COLO668 (cell line): Measurements from ENCODE around the gene RAD51B.

Experiments used
- DNase-seq: peaks from one replicate; lab custom pipeline; 2025; ENCODE audit not compliant: unreplicated experiment; lab: John Stamatoyannopoulos, UW

RAD51B gene

DNA sequence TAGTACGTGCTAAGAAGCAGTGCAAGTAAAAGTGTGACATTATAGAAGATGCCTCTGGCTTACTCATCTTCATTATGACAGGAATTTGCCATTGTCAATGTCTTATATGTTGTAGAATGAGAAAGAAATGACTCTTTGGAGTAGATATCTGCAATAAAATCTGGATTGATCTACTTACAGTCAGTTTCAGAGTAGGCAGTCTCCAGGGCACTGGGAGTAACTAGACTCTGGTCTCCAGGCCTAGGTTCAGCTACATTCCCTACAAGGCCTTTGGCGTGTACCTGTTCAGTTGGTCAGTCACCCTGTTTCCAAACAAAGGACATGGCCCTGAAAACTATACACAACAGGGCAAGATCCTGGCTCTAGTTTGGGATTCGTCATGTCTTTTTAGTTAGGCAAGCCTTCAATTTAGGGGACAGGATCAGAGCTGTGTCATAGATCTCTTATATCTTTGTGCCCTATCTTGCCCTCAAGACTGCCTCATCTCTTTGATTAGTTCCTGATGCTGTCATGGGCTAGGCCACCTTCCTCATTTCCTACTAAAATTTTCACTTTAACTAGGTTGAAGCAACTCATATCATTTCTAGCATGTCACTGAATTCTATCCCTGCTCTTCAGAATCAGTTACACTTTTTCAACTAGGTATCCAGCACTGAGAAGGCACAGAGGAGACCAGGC is 410.0 kb downstream of the RAD51B start:
- no peak for DNase-seq

- DNase-seq = no peak
These were observed 410.8 kb downstream of the RAD51B start for GRCh38 chr14:68230202-68230949.

- no peak for DNase-seq
These were observed 411.6 kb downstream of the RAD51B start for GRCh38 chr14:68230950-68231717.

DNA sequence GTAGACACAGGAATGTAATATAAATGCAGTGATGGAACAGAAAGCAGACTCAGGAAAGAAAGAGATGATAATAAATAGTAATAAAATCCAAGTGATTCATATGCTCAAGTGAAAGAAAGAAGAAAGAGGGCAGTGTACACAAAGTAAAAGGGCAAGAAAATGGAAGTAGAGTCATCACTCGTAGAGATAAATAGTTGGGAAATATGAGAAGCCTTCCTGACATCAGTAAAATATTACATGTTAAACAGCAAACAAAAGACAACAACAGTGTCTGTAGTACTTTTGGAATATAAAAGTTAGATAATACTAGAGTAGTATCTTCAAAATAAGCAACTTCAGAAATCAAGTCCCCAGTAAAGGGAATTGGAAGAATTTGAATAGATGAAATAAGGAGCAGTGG is 412.3 kb downstream of the RAD51B start:
- DNase-seq = no peak

GRCh38 chr14:68232300-68233055 is 412.9 kb downstream of the RAD51B start:
- DNase-seq = peak; percentile 28

DNA sequence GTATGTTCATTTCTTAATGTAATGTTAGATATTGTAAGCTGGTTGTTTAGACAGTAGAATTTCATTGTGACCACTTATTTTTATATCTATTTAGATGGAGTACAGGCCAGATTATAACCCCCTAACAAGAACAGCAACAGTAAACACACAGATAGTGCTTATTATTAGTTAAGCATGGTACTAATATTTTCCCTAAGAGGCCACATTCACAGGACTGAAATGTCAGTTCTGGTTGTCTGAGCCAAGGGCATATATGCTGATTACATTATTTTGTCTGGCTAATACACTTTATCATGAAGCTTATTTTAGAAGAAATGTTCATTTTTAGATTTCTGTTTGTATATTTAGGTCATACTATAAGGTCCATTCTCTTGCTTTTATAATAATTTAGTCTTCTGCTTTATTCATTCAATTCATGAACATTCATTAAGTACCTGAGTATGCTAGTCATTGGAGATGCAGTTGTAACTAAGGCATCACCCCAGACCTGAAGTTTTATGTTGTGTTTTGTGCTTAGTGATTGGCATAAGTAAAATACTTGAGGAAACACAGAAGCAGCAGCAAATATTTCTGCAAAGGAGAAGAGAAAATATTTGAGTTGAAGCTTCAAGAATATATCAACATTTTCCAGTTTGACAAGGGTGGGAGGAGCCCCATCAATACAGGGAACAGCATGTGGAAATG is 413.7 kb downstream of the RAD51B start:
- no peak for DNase-seq

GRCh38 chr14:68234101-68234905 is 414.7 kb downstream of the RAD51B start:
- DNase-seq = peak; percentile 38

- DNase-seq = no peak
These were observed 415.4 kb downstream of the RAD51B start for GRCh38 chr14:68235011-68235410.

DNA sequence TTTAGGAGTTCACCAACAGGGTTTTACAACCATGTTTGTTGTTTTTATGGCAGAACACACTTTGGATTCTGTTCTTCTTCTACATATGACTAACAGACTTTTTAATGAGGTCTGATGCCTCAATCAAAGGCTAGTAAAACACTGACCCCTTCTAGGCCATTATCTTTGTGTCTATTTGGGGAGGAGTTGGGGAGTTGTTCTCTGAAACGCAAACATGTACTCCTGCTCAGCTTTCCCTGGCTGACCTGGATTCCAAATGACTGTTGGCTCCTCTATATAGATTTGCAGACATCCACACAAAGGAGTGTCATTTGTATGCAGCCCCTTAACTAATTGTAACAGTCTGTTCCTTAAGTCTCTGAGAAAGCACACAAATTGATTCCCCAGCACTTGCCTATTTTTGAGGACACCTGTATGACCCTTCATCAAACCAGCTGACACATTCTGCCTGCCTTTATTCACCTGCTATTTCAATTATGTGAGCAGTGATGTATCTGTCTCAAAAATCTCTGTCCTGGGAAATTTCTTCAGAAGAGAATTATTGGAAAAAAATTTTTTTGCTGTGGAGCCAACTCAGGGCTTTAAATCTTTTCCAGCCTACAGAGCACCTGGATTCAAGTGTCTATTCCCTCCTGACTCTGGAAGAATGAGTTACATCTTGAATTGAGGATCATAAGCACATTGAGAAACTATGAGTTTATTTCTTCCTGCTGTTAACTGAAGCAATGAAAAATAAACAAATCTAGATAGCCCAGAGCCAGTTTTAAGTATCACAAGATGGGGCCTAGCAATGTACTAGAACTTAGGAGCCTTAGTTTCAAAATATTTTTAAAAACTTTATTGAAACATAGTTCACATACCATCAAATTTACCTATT is 417.2 kb downstream of the RAD51B start:
- DNase-seq = no peak

- DNase-seq = no peak
These were observed 419.0 kb downstream of the RAD51B start for GRCh38 chr14:68238551-68238950.

DNA sequence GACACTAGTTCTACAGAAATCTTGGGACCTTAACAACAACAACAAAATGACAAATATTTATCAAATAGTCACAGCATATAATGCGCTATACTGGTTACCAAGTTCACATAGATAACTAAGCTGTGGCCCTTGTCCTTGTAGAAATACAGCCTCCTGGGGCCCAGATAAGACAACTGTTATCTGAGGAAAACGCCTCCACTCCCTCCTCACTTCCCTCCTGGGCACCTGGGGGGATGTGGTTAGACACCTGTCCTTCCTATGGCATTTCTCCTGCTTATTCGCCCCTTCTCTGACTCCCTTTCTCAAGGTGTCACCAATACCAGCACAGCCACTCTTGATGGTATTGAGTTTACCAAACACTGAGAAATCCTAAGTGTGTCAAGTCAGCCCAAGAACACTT is 419.4 kb downstream of the RAD51B start:
- no peak for DNase-seq

- no peak for DNase-seq
These were observed 420.6 kb downstream of the RAD51B start for GRCh38 chr14:68239988-68240771.

DNA sequence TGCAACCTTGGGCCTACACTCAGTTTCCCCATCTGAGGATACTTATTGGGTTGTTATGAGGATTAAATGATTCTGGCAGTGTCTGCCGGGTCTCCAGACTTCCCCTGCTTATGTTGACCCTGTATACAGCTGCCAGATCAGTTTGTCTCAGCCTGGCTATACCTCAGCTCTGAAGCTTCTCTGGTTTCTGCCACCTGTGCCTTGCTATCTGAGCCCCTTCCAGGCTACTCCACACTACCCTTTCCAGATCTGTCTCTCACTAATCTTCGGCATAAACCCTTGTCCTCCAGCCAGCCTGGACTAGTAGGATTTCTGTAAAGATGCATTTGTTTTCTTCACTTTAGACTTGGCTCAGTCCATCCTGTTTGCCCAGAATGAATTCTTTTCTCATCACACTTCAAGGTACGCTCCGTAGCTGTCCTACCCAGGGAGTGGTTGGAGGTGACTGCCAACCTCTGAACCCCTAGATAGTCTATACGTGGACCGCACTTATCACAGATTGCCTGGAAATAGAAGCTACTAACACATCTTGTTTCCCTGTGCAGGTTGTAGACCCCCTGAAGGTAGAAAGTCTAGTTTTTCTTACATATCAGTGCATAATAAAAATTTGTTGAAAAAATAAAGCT is 422.4 kb downstream of the RAD51B start:
- DNase-seq = no peak

DNA sequence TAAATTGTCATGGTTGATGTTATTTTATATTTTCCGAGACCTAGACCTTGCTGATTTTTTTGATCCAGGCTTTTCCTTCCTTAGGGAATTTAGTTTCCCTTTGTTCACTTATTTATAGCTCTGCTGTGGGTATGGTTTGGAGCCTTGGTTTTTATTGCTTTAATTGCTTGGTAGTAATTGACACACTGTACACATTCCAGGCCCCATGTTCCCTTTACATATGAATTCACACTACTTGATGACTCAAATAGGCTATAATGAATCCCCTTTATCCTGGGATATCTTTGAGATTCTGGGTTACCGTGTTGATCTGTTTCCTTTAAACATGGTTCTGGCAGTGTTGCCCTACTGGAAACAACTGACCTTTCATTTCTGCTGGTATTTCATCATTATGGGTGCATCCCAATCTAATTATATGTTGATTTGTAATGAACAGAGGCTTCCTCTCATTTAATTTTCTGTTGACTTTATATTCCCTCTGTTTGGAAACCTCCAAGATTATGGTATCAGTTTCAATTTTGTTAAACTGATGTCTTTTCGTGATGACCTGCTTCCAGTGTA is 424.0 kb downstream of the RAD51B start:
- DNase-seq = no peak

GRCh38 chr14:68244262-68244980 is 424.8 kb downstream of the RAD51B start:
- no peak for DNase-seq
